HCT116 (cell line): Measurements from ENCODE around the gene HPN. TPM values are rescaled to one million over a fixed set of nuclear protein-coding genes. Genes with fewer than 3 reads are reported as not detected.
"Not testable (repeated sequence)": the region's sequence is repeated elsewhere in the genome, so short reads cannot be mapped to it uniquely, and the experiment has no call there.

Source experiments
- ATAC-seq: fragments of 200-7000 bp; cut with Tn5 transposase; 2 replicates; pipeline ENCODE4 v1.9.1; 2020; ENCODE audit warnings: mild to moderate bottlenecking, moderate library complexity
- BruUV-seq: library from RNA; stranded (reverse); fragments of 400-500 nt; replicated peaks from 2 replicates; lab custom pipeline; 2021; lab: Mats Ljungman, UMichigan
- CTCF ChIA-PET: fragments of 300-600 bp; sonication (Branson Sonifier 250); formaldehyde crosslinking; loops from one replicate; lab custom pipeline; 2021; ENCODE audit warnings: antibody characterized with exemption; lab: Charles Lee
- POLR2A ChIA-PET: fragments of 300-600, 350-600 bp; sonication (Branson Sonifier 250); formaldehyde crosslinking; loops from one replicate; lab custom pipeline; 2021; ENCODE audit warnings: antibody characterized with exemption; lab: Charles Lee
- RAD21 ChIA-PET, 2 experiments: fragments of 300-600 bp; sonication (Branson Sonifier 250); formaldehyde crosslinking; loops; one replicate each; lab custom pipeline; 2023; ENCODE audit warnings: low total read pairs in 2 of 2; ENCODE audit not compliant: uncharacterized antibody in 2 of 2, unreplicated experiment in 2 of 2, low non-redundant PET in 1 of 2; lab: Charles Lee
- DNase-seq: peaks from one replicate; pipeline ENCODE4 v3.0.0-alpha.2; 2010; ENCODE audit warnings: low read depth, low spot score
- H2AFZ ChIP-seq: fragments of 200-600 bp; shearing (Covaris generic), sonication (generic); 2 replicates; pipeline ENCODE4 v1.6.1; 2017; ENCODE audit warnings: low read depth, mixed run types, mixed read lengths, antibody characterized with exemption, low read length; ENCODE audit not compliant: poor library complexity, severe bottlenecking
- H3K27ac ChIP-seq: 2 replicates; pipeline ENCODE4 v1.5.1; 2012; ENCODE audit warnings: low read depth, low read length
- H3K27me3 ChIP-seq: fragments of 200-600 bp; sonication (generic); 2 replicates; pipeline ENCODE4 v1.6.1; 2016; ENCODE audit warnings: mixed run types, low read length, mixed read lengths; ENCODE audit not compliant: insufficient read depth
- H3K36me3 ChIP-seq, 2 experiments: fragments of 200-500 bp in 1 of 2; fragments of 200-600 bp in 1 of 2; sonication (Bioruptor generic) in 1 of 2; sonication (generic) in 1 of 2; 2 replicates each; pipeline versions ENCODE4 v1.5.1 to v1.6.1; 2014 to 2016; ENCODE audit warnings: low read length in 2 of 2, inconsistent platforms in 1 of 2, mixed read lengths in 1 of 2, mixed run types in 1 of 2; ENCODE audit not compliant: insufficient read depth in 2 of 2, control insufficient read depth in 1 of 2
- H3K4me1 ChIP-seq, 2 experiments: fragments of 200-600 bp in 1 of 2; sonication (generic) in 1 of 2; 2 replicates each; pipeline versions ENCODE4 v1.5.1 to v1.6.1; 2012 to 2017; ENCODE audit warnings: low read length in 2 of 2, inconsistent platforms in 1 of 2, mild to moderate bottlenecking in 1 of 2, mixed read lengths in 1 of 2, mixed run types in 1 of 2, moderate library complexity in 1 of 2; ENCODE audit not compliant: insufficient read depth in 2 of 2, control insufficient read depth in 1 of 2
- H3K4me2 ChIP-seq: fragments of 200-600 bp; sonication (generic); 2 replicates; pipeline ENCODE4 v1.6.1; 2017; ENCODE audit warnings: mixed run types, low read length, mixed read lengths
- H3K4me3 ChIP-seq, 2 experiments: fragments of 200-600 bp in 1 of 2; sonication (generic) in 1 of 2; replicated peaks in 1 of 2; 2 replicates each; pipeline ENCODE4 v1.5.1; 2011 to 2016; ENCODE audit warnings: low read length in 2 of 2, control low read depth in 1 of 2, low read depth in 1 of 2, mild to moderate bottlenecking in 1 of 2, mixed read lengths in 1 of 2, mixed run types in 1 of 2
- H3K79me2 ChIP-seq: fragments of 200-600 bp; sonication (generic); 2 replicates; pipeline ENCODE4 v1.6.1; 2017; ENCODE audit warnings: mild to moderate bottlenecking, mixed run types, low read length, moderate library complexity, mixed read lengths; ENCODE audit not compliant: insufficient read depth
- H3K9ac ChIP-seq: fragments of 200-600 bp; sonication (generic); 2 replicates; pipeline ENCODE4 v1.6.1; 2016; ENCODE audit warnings: low read length, mixed read lengths
- H3K9me2 ChIP-seq: fragments of 200-600 bp; sonication (generic), shearing (Covaris generic); 2 replicates; pipeline ENCODE4 v1.6.1; 2017; ENCODE audit warnings: mixed run types, mild to moderate bottlenecking, moderate library complexity; ENCODE audit not compliant: insufficient read depth
- H3K9me3 ChIP-seq, 2 experiments: fragments of 200-500 bp in 1 of 2; fragments of 200-600 bp in 1 of 2; sonication (Bioruptor generic) in 1 of 2; sonication (generic) in 1 of 2; 2 replicates each; pipeline ENCODE4 v1.6.1; 2014 to 2017; ENCODE audit warnings: low read length in 2 of 2, mixed read lengths in 2 of 2, inconsistent platforms in 1 of 2, low read depth in 1 of 2, mild to moderate bottlenecking in 1 of 2, mixed run types in 1 of 2, moderate library complexity in 1 of 2; ENCODE audit not compliant: control insufficient read depth in 1 of 2, insufficient read depth in 1 of 2
- H4K20me1 ChIP-seq: fragments of 200-600 bp; sonication (generic), shearing (Covaris generic); 2 replicates; pipeline ENCODE4 v1.6.1; 2017; ENCODE audit warnings: mixed run types, mild to moderate bottlenecking, moderate library complexity; ENCODE audit not compliant: insufficient read depth
- CBX3 ChIP-seq: IDR thresholded peaks from 2 replicates; pipeline ENCODE4 v1.6.1; 2012; ENCODE audit warnings: low read depth
- EZH2 ChIP-seq: fragments of 200-600 bp; sonication (generic); IDR thresholded peaks from 2 replicates; pipeline ENCODE4 v1.6.1; 2017; ENCODE audit warnings: antibody characterized with exemption, mixed run types
- JUND ChIP-seq: IDR thresholded peaks from 2 replicates; pipeline ENCODE4 v1.6.1; 2012
- MAX ChIP-seq: IDR thresholded peaks from 2 replicates; pipeline ENCODE4 v1.6.1; 2012
- intact Hi-C: fragments of 100-400 bp; cut with micrococcal nuclease; formaldehyde crosslinking; loops from 2 replicates; pipeline ENCODE4 v1.10.0; 2022
- total RNA-seq: library from RNA; stranded (reverse); gene quantifications from one replicate; pipeline ENCODE4 v1.2.1, GENCODE V29; 2021; ENCODE audit not compliant: unreplicated experiment
- TF ChIP-seq, protein P1 (sequence below): IDR thresholded peaks from 2 replicates; pipeline ENCODE4 v1.6.1; 2012

The HPN gene
- total RNA-seq, 1 experiment from 2014 or later, result 0.32 TPM

DNA sequence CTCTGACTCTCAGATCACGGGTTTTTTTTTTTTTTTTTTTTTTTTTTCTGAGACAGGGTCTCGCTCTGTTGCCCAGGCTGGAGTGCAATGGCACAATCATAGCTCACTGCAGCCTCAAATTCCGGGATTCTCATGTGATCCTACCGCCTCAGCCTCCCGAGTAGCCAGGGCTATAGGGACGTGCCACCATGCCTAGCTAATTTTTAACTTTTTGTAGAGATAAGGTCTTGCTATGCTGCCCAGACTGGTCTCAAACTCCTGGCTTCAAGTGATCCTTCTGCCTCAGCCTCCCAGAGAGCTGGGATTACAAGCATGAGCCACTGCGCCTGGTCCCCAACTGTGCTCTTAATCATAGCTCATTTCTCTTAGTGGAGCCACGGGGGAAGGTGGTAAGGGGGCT, 46.0 kb upstream of the HPN start:
- CTCF ChIA-PET, result no interaction called here
- intact Hi-C loops, result no loop called here
- POLR2A ChIA-PET, result no interaction called here
- no peaks in the 10 kb centered on the region for H4K20me1 ChIP-seq
- no peak overlapping the region for H3K27ac ChIP-seq
- no peak overlapping the region for H3K9ac ChIP-seq
- TF ChIP-seq JUND (no peak), EZH2 (no peak), MAX (no peak)
- no peak for ATAC-seq
- H3K79me2 ChIP-seq, result peaks cover under 1% of the 10 kb centered on the region; the same call in 1 of the 2 replicates
- H3K27me3 ChIP-seq, result no peaks in the 10 kb centered on the region
- RAD21 ChIA-PET, result no interaction called here
- no peak overlapping the region for H3K4me3 ChIP-seq
- H2AFZ ChIP-seq, result no peak overlapping the region
- H3K36me3 ChIP-seq, result no peaks in the 10 kb centered on the region
- BruUV-seq, result no TSS peak
- no peaks in the 10 kb centered on the region for H3K9me3 ChIP-seq
- DNase-seq, result no peak
- H3K4me1 ChIP-seq, result peaks cover 9 to 15% of the 10 kb centered on the region in 2 experiments; a peak in 3 of 4 replicates
- H3K4me2 ChIP-seq, result no peak overlapping the region
- H3K9me2 ChIP-seq, result no peaks in the 10 kb centered on the region

DNA sequence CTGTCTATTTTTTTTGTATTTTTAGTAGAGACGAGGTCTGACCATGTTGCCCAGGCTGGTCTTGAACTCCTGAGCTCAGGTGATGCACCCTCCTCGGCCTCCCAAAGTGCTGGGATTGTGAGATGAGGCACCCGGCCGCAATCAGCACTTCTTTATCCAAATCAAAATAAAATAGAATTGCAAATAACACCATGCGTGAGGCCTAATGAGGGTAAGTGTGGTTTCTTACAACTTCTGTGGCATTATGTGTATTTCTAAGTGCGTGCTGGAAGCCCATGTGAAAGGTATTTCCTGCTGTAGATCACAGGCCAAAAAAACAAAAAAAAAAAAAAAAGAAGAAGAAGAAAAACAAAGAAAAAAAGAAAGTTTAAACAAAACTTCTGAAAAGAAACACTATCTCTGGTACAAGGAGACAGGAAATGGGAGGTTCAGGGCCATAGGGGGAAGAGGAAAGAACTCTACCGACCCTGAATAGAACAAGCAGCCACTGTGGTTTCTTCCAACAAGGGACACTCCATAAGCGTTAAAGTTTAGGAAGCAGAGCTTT, 44.4 kb upstream of the HPN start:
- BruUV-seq, result no TSS peak
- POLR2A ChIA-PET, result no interaction called here
- RAD21 ChIA-PET, result no interaction called here
- no peaks in the 10 kb centered on the region; a peak in 1 of 4 replicates for H3K36me3 ChIP-seq
- peaks cover 16% of the 10 kb centered on the region for H3K79me2 ChIP-seq
- DNase-seq, result no peak
- intact Hi-C loops, result no loop called here
- H3K27ac ChIP-seq, result no peak overlapping the region
- no peaks in the 10 kb centered on the region for H3K9me3 ChIP-seq
- CTCF ChIA-PET, result no interaction called here
- H3K9ac ChIP-seq, result no peak overlapping the region
- H3K9me2 ChIP-seq, result no peaks in the 10 kb centered on the region
- peaks cover 12 to 26% of the 10 kb centered on the region in 2 experiments; a peak in 3 of 4 replicates for H3K4me1 ChIP-seq
- TF ChIP-seq CBX3, result no peak
- TF ChIP-seq, protein P1, sequence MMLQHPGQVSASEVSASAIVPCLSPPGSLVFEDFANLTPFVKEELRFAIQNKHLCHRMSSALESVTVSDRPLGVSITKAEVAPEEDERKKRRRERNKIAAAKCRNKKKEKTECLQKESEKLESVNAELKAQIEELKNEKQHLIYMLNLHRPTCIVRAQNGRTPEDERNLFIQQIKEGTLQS, result no peak
- no peak for TF ChIP-seq MAX
- TF ChIP-seq, all 23 proteins: peak for 0
- Histone ChIP-seq H3K4me3 (no peak overlapping the region), H3K4me2 (no peak overlapping the region), H2AFZ (no peak overlapping the region), H4K20me1 (no peaks in the 10 kb centered on the region), H3K27me3 (no peaks in the 10 kb centered on the region)
- no peak for ATAC-seq

GRCh38 chr19:34998224-34998623, 43.3 kb upstream of the HPN start:
- POLR2A ChIA-PET, RAD21 ChIA-PET, H2AFZ ChIP-seq, H3K36me3 ChIP-seq, H3K9me2 ChIP-seq, DNase-seq, H3K9ac ChIP-seq, CTCF ChIA-PET, H3K27me3 ChIP-seq, BruUV-seq, intact Hi-C loops, H4K20me1 ChIP-seq, H3K27ac ChIP-seq, H3K4me3 ChIP-seq, H3K9me3 ChIP-seq, H3K4me2 ChIP-seq, ATAC-seq: not testable (repeated sequence)
- Histone ChIP-seq H3K4me1 (peaks cover 12 to 26% of the 10 kb centered on the region in 2 experiments; a peak in 3 of 4 replicates), H3K79me2 (peaks cover 26% of the 10 kb centered on the region)
